GM21526 (cell line): ENCODE results near the gene TMOD4.

ENCODE experiments used
- ATAC-seq: cut with Tn5 transposase; IDR thresholded peaks from one replicate; pipeline ENCODE4 v1.9.1; 2021; ENCODE audit warnings: moderate library complexity; ENCODE audit not compliant: unreplicated experiment, low FRiP score

Gene TMOD4

GRCh38 chr1:151176514-151177045 is 799 bp upstream of the TMOD4 start:
- ATAC-seq = no peak

GRCh38 chr1:151175041-151175741 is 590 bp downstream of the TMOD4 start:
- no peak for ATAC-seq

- ATAC-seq = no peak
Observed at GRCh38 chr1:151171190-151171589, 4.6 kb downstream of the TMOD4 start.

GRCh38 chr1:151167116-151167515 is 8.7 kb downstream of the TMOD4 start:
- ATAC-seq = no peak

DNA sequence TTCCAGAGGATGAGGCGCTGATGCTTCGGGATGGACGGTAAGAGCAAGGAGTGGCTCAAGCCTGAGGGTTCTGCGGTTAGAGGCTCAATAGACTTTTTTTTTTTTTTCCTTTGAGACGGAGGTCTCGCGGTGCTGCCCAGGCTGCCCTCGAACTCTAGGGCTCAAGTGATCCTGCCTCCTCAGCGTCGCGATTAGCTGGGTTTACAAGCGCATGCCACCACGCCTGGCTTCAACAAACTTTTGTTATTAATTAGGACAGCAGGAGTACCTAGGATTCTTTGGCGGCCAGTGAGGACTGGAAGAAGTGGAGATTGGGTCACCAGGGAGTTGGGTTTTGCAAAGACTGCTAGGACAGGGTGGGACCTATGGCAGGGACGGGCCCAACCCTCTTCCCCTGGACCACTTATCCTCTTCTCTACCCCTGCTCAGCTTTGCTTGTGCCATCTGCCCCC is 9.2 kb downstream of the TMOD4 start:
- no peak for ATAC-seq

DNA sequence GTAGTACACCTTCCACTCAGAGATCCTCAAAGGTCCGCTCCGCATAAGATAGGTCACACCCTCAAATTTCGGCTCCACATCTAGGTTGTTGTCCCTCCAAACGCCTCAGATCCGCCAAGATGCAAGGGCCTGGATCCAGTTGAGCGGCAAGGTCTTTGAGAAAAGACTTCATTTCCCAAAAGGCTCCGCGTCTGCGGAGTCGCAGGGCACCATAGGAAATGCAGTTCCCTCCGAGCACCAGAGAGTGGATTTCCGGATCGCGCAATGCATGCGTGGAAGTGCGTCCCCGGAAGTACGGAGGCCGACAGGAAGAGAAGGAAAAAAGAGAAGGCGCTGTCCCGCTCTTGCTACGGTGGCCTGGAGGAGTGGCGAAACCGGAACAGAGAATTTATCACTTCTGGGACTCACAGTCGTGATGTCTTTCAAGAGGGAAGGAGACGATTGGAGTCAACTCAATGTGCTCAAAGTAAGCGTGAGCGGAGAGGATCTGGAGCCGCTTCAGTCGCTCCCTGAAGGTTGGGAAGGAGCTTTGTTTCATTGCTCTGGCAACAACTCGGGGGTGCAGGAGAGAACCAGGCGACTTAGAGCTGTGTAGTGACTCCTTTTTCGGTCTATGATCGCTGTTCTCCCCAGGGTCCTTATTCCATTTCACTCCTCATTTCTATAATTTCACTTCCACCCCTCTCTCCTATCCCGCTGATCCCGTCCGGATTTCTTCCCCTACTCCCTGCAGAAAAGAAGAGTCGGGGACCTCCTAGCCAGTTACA is 9.9 kb downstream of the TMOD4 start, which contains the start of the genes LYSMD1 and SCNM1:
Gene LYSMD1, minus strand, starts transcription at position 165 of the 767 bp plus-strand sequence. CDS start 644 bp downstream, outside the sequence.
Gene SCNM1, plus strand, starts transcription at position 407 of the 767 bp plus-strand sequence. Its CDS starts 9 bp downstream, at position 416.
- ATAC-seq = peak; percentile 72

DNA sequence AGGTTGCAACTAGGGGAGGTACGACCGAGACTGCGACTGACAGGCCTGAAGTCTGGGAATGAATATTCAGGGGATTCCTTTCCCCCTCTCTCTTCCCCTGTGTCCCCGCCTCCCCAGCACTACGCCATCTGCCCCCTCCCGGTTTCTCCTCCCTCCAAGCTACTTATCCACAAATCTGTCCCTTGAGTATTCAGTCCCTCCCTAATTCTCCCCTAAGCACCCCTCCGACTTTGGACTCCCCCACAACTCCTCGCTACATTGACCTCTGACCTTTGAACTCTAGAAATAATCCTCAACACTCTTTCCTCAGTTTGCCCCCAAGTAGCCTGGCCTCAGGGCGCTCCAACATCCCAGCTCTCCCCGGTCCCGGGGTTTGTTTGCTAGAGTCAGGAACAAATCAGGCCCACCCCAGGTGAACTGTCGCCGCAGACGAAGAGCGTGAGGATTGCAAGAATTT is 10.5 kb downstream of the TMOD4 start:
- ATAC-seq = no peak

DNA sequence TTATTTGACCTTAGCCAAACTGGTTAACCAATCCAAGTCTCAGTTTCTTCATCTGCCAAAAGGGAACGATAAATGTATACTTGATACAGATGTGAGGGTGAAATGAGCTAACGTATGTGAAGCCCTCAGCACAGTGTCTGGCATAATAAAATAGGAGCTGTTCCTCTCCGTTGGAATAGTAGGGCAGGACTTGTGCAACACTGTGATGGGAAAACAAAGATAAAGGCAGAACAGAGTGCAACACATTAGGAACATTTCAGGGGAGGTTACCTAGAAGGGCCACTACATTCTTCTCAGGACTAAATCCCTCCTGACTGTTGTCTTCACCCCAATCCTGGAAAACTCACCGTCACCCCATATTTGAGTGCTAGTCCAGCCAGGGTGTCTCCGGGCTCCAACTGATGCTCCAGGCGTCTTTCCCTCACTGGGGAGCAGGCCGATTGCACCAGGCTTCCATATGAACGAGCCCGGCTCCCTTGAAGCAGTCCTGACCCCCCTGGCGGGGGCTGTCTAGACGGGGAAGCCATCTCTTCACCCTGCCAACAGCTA is 11.0 kb downstream of the TMOD4 start:
- ATAC-seq = no peak

DNA sequence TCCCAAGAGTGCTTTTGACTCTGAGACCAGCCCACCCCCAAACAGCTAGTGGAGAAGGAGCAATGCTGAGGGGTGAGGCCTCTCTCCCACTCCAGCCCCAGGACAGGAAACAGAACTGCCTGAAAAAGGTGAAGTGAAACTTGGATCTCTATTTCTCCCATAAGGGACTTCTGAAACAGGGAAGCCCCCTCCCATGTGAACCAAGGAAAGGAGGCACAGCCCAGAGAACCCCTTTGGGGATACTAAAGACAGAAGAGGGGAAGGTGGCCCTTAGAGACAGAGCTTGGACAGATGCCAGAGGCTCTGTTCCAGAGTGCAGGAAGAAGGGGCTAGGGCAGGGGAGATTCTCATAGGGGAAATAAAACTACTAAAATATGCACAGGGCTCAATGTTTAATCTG is 16.4 kb downstream of the TMOD4 start:
- no peak for ATAC-seq

DNA sequence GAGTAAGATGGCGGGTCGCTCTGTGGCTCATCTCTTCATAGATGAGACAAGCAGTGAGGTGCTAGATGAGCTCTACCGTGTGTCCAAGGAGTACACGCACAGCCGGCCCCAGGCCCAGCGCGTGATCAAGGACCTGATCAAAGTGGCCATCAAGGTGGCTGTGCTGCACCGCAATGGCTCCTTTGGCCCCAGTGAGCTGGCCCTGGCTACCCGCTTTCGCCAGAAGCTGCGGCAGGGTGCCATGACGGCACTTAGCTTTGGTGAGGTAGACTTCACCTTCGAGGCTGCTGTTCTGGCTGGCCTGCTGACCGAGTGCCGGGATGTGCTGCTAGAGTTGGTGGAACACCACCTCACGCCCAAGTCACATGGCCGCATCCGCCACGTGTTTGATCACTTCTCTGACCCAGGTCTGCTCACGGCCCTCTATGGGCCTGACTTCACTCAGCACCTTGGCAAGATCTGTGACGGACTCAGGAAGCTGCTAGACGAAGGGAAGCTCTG is 17.0 kb downstream of the TMOD4 start:
- no peak for ATAC-seq

DNA sequence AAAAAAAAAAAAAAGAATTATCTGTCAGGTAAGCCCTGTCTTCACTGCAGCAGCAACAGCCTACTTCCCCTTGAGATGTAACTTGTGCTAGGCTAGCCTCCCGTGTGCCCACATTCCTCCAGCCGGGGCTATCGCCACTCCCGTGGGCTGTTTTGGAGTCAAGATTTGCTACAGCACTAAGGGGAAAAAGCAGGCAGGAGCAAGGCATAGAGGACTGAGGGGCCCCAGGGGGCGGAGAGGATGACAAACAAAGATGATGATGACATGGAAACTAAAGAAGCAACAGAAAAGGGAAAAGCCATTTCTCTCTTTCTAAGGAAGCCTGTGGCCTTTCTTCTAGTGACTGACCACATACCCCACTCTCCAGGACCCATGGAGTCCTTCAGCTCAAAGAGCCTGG is 17.5 kb downstream of the TMOD4 start:
- ATAC-seq = no peak

DNA sequence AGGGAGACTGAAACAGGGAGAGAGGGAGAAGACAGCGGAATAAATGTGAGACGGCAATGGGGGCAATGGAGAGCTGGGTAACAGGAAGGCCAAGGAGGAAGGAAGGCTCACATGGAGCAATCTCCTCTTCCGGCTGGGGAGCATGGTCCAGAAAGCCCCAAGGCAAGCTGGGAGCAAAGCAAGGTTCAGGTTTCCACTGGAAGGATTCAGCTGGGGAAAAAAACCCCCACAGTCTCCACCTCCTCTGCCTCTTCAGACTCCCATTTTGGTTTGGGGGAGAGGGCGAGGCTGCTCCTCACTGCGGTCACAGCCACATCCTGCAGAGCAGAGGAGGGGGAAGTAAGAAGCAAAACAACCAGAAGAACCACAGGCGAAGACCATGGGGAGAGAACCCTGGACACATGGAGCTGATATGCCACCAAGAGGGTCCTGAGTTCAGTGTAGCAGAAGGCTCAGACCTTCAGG is 18.7 kb downstream of the TMOD4 start:
- no peak for ATAC-seq

- no peak for ATAC-seq
Observed at GRCh38 chr1:151156515-151156819, 19.3 kb downstream of the TMOD4 start, which contains the start of gene TNFAIP8L2. Gene TNFAIP8L2 (plus strand): TSS chr1:151156649. CDS start chr1:151158698, 2,049 bp downstream.

DNA sequence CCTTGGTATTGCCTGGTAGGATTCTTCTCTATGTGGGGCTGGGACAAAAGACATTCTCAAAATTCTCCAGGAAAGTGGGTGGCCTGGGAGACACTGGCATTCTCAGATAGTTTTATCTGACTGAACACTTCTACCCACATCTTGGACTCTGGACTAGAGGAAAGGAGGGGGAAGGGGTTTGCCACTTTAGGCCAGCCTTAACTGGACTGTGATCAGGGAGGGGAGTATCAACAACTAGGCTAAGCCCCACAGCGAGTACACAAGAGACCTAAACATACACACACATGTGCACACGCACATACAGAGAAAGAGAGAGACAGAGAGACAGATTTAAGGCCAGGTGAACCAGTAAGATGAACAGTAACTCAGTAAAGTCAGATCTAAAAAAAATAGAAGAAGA is 28.1 kb downstream of the TMOD4 start:
- ATAC-seq = no peak

GRCh38 chr1:151147132-151147503 is 28.7 kb downstream of the TMOD4 start:
- ATAC-seq = no peak

- peak; percentile 89 for ATAC-seq
Observed at GRCh38 chr1:151146412-151147131, 29.2 kb downstream of the TMOD4 start, which contains the start of gene SEMA6C. Gene SEMA6C (minus strand): TSS chr1:151146631. CDS start chr1:151142621, 4,010 bp downstream.

- ATAC-seq = no peak
Observed at GRCh38 chr1:151146072-151146411, 29.7 kb downstream of the TMOD4 start.

GRCh38 chr1:151145304-151146071 is 30.3 kb downstream of the TMOD4 start:
- ATAC-seq = no peak

DNA sequence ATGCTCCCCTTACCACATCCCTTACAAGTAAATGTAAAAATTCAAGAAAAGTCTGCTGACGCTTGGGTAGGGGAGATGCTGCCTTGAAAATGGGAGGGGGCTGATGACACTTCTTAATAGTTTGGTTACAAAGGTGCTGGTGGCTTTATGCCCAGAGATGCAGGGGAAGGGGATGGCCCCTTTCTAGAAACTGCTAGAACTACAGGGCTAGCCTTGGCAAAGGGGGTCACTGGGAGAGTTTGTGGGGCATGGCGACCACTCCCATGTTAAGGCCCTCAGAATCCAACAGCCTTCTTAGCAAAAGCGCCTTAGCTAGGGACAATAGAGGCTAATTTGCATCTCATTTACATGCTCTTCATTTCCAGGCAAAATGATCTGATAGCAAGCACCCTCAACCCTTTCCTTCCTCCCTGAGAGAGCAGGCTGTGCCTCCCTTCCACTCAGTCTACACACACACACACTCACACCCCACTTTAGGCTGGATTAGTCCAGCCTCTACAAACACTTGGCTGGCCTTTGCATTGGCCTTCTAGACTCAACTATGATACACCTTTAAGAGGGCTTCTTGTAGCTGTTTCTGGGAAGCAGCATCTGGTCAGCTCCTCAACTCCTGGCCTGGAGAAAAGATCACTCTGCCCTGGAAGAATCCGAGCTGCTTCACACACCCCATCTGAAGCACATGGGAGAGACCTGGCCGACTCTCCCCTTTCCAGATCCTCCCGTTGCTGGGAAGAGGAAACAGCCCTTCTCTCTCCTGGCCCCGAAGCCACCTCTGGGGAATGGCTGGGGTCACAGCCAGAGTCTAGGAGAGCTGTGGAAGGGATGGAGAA is 31.1 kb downstream of the TMOD4 start:
- ATAC-seq = no peak
